Measurements from ENCODE around the gene SPG7. TPM values are rescaled to one million over a fixed set of nuclear protein-coding genes. Genes with fewer than 3 reads are reported as not detected.

Gene SPG7
- total RNA-seq, 1 experiment from 2014 or later = 118 TPM

GRCh38 chr16:89511374-89511773 is 3.2 kb downstream of the SPG7 start:
- ChIA-PET CTCF (no interaction called here), POLR2A (no interaction called here)
- H3K4me1 ChIP-seq (ENCODE audit: control insufficient read depth, insufficient read depth, low read length) = peaks cover 3% of the 10 kb centered on the region
- H3K4me3 ChIP-seq (ENCODE audit: low read depth in 2 of 2, low read length in 2 of 2) = no peak overlapping the region
- peaks cover 20% of the 10 kb centered on the region for H3K36me3 ChIP-seq (ENCODE audit: control insufficient read depth, insufficient read depth, low read length)
- in situ Hi-C loops (cut with HindIII; ENCODE audit: low pct_unique_long_range_greater_than_20kb, low sequenced_read_pairs) = no loop called here
- DNase-seq (ENCODE audit: low read depth, low spot score) (no peak), ATAC-seq (no peak)
- intact Hi-C loops (cut with micrococcal nuclease; ENCODE audit: unreplicated experiment) = no loop called here
- BruUV-seq (replicated peaks) = no TSS peak
- TF ChIP-seq TCF7L2 (IDR thresholded peaks at IDR 0.05; ENCODE audit: low read depth, low read length) (no peak), REST (IDR thresholded peaks at IDR 0.05; ENCODE audit: insufficient read depth in 1 of 2, low read depth in 2 of 2, low read length in 1 of 2) (no peak), SIN3A (IDR thresholded peaks at IDR 0.05; ENCODE audit: borderline replicate concordance, insufficient read depth, low read depth, low read length) (no peak), POLR2AphosphoS5 (IDR thresholded peaks at IDR 0.05; ENCODE audit: low read depth, low read length) (no peak)
- H3K27ac ChIP-seq (ENCODE audit: low read length) = no peak overlapping the region
- no peaks in the 10 kb centered on the region for H3K27me3 ChIP-seq (ENCODE audit: control insufficient read depth, insufficient read depth, low read length)
- no peaks in the 10 kb centered on the region for H3K9me3 ChIP-seq (ENCODE audit: control insufficient read depth, insufficient read depth, low read depth, low read length)

- no peak for TF ChIP-seq SIN3A (IDR thresholded peaks at IDR 0.05; ENCODE audit: borderline replicate concordance, insufficient read depth, low read depth, low read length)
- TF ChIP-seq REST (IDR thresholded peaks at IDR 0.05; ENCODE audit: insufficient read depth in 1 of 2, low read depth in 2 of 2, low read length in 1 of 2) = no peak
- TF ChIP-seq POLR2AphosphoS5 (IDR thresholded peaks at IDR 0.05; ENCODE audit: low read depth, low read length) = no peak
- TF ChIP-seq, protein P1, sequence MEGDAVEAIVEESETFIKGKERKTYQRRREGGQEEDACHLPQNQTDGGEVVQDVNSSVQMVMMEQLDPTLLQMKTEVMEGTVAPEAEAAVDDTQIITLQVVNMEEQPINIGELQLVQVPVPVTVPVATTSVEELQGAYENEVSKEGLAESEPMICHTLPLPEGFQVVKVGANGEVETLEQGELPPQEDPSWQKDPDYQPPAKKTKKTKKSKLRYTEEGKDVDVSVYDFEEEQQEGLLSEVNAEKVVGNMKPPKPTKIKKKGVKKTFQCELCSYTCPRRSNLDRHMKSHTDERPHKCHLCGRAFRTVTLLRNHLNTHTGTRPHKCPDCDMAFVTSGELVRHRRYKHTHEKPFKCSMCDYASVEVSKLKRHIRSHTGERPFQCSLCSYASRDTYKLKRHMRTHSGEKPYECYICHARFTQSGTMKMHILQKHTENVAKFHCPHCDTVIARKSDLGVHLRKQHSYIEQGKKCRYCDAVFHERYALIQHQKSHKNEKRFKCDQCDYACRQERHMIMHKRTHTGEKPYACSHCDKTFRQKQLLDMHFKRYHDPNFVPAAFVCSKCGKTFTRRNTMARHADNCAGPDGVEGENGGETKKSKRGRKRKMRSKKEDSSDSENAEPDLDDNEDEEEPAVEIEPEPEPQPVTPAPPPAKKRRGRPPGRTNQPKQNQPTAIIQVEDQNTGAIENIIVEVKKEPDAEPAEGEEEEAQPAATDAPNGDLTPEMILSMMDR (IDR thresholded peaks at IDR 0.05) = no peak
- TF ChIP-seq TCF7L2 (IDR thresholded peaks at IDR 0.05; ENCODE audit: low read depth, low read length) = no peak
- peaks cover 20% of the 10 kb centered on the region for H3K36me3 ChIP-seq (ENCODE audit: control insufficient read depth, insufficient read depth, low read length)
- no peaks in the 10 kb centered on the region for H3K9me3 ChIP-seq (ENCODE audit: control insufficient read depth, insufficient read depth, low read depth, low read length)
- ATAC-seq = no peak
- no peak for DNase-seq (ENCODE audit: low read depth, low spot score)
- H3K27me3 ChIP-seq (ENCODE audit: control insufficient read depth, insufficient read depth, low read length) = no peaks in the 10 kb centered on the region
- ChIA-PET CTCF (no interaction called here), POLR2A (no interaction called here)
- BruUV-seq (replicated peaks) = no TSS peak
- peaks cover 3% of the 10 kb centered on the region; the same call in 1 of the 2 replicates for H3K4me1 ChIP-seq (ENCODE audit: control insufficient read depth, insufficient read depth, low read length)
- no peak overlapping the region for H3K4me3 ChIP-seq (ENCODE audit: low read depth in 2 of 2, low read length in 2 of 2)
- in situ Hi-C loops (cut with HindIII; ENCODE audit: low pct_unique_long_range_greater_than_20kb, low sequenced_read_pairs) = no loop called here
- H3K27ac ChIP-seq (ENCODE audit: low read length) = no peak overlapping the region
- intact Hi-C loops (cut with micrococcal nuclease; ENCODE audit: unreplicated experiment) = no loop called here
Measured at GRCh38 chr16:89512453-89512852, 4.2 kb downstream of the SPG7 start.
